A375 (cell line): ENCODE data around the gene DCAF8L1. TPM values are rescaled to one million over a fixed set of nuclear protein-coding genes. Genes with fewer than 3 reads are reported as not detected.

ENCODE experiments used
- total RNA-seq: library from RNA; depleted of rRNA; stranded (reverse); fragments of >200 nt; shearing (Covaris generic); gene quantifications from 2 replicates; pipeline ENCODE4 v1.2.3, GENCODE V29; 2014; rRNA removed

Gene DCAF8L1
- total RNA-seq: not detected in 2 replicates

GRCh38 chrX:27981349-27981748 is at the start of gene DCAF8L1:
TSS of gene DCAF8L1 (minus strand) at chrX:27981449. CDS start at chrX:27981334, 115 bp downstream.

Other genes starting within 250 kb of the DCAF8L1 start
- gene MAGEB10, start 173.5 kb downstream of the DCAF8L1 start, total RNA-seq: not detected in 2 replicates